ENCODE data around the gene OSBPL2.

Gene OSBPL2

DNA sequence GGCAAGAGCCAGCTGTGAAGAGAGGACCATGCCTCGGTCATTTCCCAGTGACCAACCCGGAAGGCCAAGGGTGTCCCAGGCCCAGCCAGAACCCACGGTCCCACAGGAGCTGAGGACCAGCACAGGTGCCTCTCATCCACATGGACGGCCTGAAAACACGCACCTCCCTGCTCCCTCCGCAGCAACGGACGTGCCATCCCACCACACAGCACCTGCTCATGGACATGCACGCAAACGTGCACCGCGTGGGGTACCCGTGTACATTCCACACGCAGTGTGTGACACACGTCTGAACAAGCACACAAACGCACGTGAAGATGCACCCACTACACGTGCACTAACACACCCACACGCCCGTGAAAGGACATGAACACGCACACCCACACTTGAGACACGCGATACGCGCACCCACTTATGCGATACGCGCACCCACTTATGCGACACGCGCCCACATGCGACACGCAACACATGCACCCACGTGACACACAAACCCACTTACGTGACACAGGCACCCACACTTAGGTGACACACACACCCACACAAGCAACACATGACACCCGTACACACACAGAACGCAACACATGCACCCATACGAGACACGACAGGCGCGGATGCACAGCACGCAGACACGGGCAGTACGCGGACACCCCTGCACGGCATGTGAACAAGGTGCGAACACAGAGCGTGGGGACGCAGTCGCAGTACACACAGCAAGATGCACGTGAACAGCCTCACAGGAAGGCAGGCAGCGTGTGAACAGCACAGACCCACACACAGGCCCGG is 98.6 kb downstream of the OSBPL2 start:
- Mint-ChIP-seq H3K36me3 (ENCODE audit: low read depth) (no peaks in the 10 kb centered on the region), H3K4me3 (no peak overlapping the region), H3K4me1 (ENCODE audit: low read depth) (no peaks in the 10 kb centered on the region), H3K27me3 (ENCODE audit: low read depth) (no peaks in the 10 kb centered on the region), H3K9me3 (no peaks in the 10 kb centered on the region), H3K27ac (no peak overlapping the region)
- DNase-seq (ENCODE audit: low spot score) = no peak

- Mint-ChIP-seq H3K4me3 (no peak overlapping the region), H3K27me3 (ENCODE audit: low read depth) (no peaks in the 10 kb centered on the region), H3K36me3 (ENCODE audit: low read depth) (no peaks in the 10 kb centered on the region), H3K4me1 (ENCODE audit: low read depth) (no peaks in the 10 kb centered on the region), H3K9me3 (no peaks in the 10 kb centered on the region), H3K27ac (no peak overlapping the region)
- DNase-seq (ENCODE audit: low spot score) = no peak
Observed at GRCh38 chr20:62337558-62338293, 99.4 kb downstream of the OSBPL2 start.

- DNase-seq (ENCODE audit: low spot score) = no peak
- H3K36me3 Mint-ChIP-seq (ENCODE audit: low read depth) = no peaks in the 10 kb centered on the region
- H3K4me1 Mint-ChIP-seq (ENCODE audit: low read depth) = no peaks in the 10 kb centered on the region
- H3K27me3 Mint-ChIP-seq (ENCODE audit: low read depth) = no peaks in the 10 kb centered on the region
- H3K27ac Mint-ChIP-seq = no peak overlapping the region
- no peak overlapping the region for H3K4me3 Mint-ChIP-seq
- H3K9me3 Mint-ChIP-seq = no peaks in the 10 kb centered on the region
Observed at GRCh38 chr20:62338294-62338620, 99.9 kb downstream of the OSBPL2 start.

- Mint-ChIP-seq H3K9me3 (no peaks in the 10 kb centered on the region), H3K4me1 (ENCODE audit: low read depth) (no peaks in the 10 kb centered on the region), H3K36me3 (ENCODE audit: low read depth) (no peaks in the 10 kb centered on the region), H3K27me3 (ENCODE audit: low read depth) (no peaks in the 10 kb centered on the region), H3K27ac (no peak overlapping the region), H3K4me3 (no peak overlapping the region)
- no peak for DNase-seq (ENCODE audit: low spot score)
Observed at GRCh38 chr20:62339647-62340062, 101.3 kb downstream of the OSBPL2 start.

- Mint-ChIP-seq H3K27me3 (ENCODE audit: low read depth) (no peaks in the 10 kb centered on the region), H3K9me3 (peaks cover under 1% of the 10 kb centered on the region), H3K36me3 (ENCODE audit: low read depth) (no peaks in the 10 kb centered on the region), H3K27ac (no peak overlapping the region), H3K4me3 (no peak overlapping the region), H3K4me1 (ENCODE audit: low read depth) (no peaks in the 10 kb centered on the region)
- DNase-seq (ENCODE audit: low spot score) = no peak
Observed at GRCh38 chr20:62342910-62343309, 104.6 kb downstream of the OSBPL2 start.

DNA sequence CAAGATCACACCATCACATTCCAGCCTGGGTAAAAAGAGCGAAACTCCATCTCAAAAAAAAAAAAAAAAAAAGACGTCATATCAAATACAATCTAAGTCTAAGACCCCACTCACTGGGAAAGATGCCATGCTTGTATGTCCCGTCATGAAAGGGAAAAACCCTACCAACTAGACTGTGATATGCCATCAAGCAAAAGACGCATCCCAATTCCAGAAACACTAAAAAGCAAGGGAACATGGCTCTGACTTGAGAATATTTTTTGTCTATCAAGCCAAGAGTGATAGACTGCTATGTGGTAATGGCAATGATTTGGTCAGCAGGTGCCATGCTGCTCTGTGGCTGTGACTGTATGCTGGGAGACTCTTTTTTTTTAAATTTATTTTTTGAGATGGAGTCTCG is 105.8 kb downstream of the OSBPL2 start:
- no peak overlapping the region for H3K27ac Mint-ChIP-seq
- H3K36me3 Mint-ChIP-seq (ENCODE audit: low read depth) = peaks cover 2% of the 10 kb centered on the region
- H3K4me3 Mint-ChIP-seq = no peak overlapping the region
- H3K9me3 Mint-ChIP-seq = peaks cover 9% of the 10 kb centered on the region
- no peak for DNase-seq (ENCODE audit: low spot score)
- no peaks in the 10 kb centered on the region for H3K4me1 Mint-ChIP-seq (ENCODE audit: low read depth)
- H3K27me3 Mint-ChIP-seq (ENCODE audit: low read depth) = no peaks in the 10 kb centered on the region

DNA sequence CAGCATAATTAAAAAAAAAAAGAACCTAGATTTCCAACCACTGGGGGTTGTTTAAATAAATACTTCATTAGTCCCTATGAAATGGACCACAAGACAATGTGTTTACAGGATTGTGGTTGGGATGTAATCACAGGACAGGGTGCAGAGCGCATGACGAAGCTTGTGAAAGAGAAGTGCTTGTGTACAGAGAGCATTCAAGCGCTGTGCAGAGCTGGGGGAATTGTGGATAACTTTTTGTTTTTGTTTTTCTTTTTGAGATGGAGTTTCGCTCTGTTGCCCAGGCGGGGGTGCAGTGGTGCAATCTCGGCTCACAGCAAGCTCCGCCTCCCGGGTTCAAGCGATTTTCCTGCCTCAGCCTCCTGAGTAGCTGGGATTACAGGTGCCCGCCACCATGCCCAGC is 106.5 kb downstream of the OSBPL2 start:
- Mint-ChIP-seq H3K9me3 (peaks cover 13% of the 10 kb centered on the region), H3K4me1 (ENCODE audit: low read depth) (no peaks in the 10 kb centered on the region), H3K36me3 (ENCODE audit: low read depth) (peaks cover 4% of the 10 kb centered on the region), H3K27ac (no peak overlapping the region), H3K4me3 (no peak overlapping the region), H3K27me3 (ENCODE audit: low read depth) (no peaks in the 10 kb centered on the region)
- DNase-seq (ENCODE audit: low spot score) = no peak
